Measurements from ENCODE around the gene SLC2A9.

The SLC2A9 gene

GRCh38 chr4:10040049-10040892 is 19.0 kb upstream of the SLC2A9 start:
- H3K9ac ChIP-seq (ENCODE audit: insufficient read length, low read depth) = no peak overlapping the region
- peaks cover 4% of the 10 kb centered on the region for H3K27me3 ChIP-seq (ENCODE audit: insufficient read depth, insufficient read length)
- no peak for DNase-seq (ENCODE audit: low read depth, low spot score)
- TF ChIP-seq YY1 (IDR thresholded peaks at IDR 0.05; ENCODE audit: insufficient read depth, insufficient read length) (no peak), ZNF274 (IDR thresholded peaks at IDR 0.05; ENCODE audit: low read depth, low read length) (no peak), SUZ12 (IDR thresholded peaks at IDR 0.05; ENCODE audit: extremely low read depth, insufficient read depth, insufficient read length) (no peak)
- no peaks in the 10 kb centered on the region for H3K4me1 ChIP-seq (ENCODE audit: insufficient read depth, insufficient read length)
- no peaks in the 10 kb centered on the region for H3K36me3 ChIP-seq (ENCODE audit: insufficient read depth, insufficient read length, low read length)
- H3K4me3 ChIP-seq (ENCODE audit: insufficient read length, low read depth) = no peak overlapping the region
- peaks cover 16% of the 10 kb centered on the region for H3K9me3 ChIP-seq (ENCODE audit: insufficient read depth, low read length)

- Histone ChIP-seq H3K9ac (ENCODE audit: insufficient read length, low read depth) (no peak overlapping the region), H3K27me3 (ENCODE audit: insufficient read depth, insufficient read length) (peaks cover 4% of the 10 kb centered on the region), H3K9me3 (ENCODE audit: insufficient read depth, low read length) (peaks cover 4% of the 10 kb centered on the region; the same call in 1 of the 2 replicates), H3K4me3 (ENCODE audit: insufficient read length, low read depth) (no peak overlapping the region), H3K4me1 (ENCODE audit: insufficient read depth, insufficient read length) (no peaks in the 10 kb centered on the region), H3K36me3 (ENCODE audit: insufficient read depth, insufficient read length, low read length) (no peaks in the 10 kb centered on the region)
- TF ChIP-seq SUZ12 (IDR thresholded peaks at IDR 0.05; ENCODE audit: extremely low read depth, insufficient read depth, insufficient read length) = no peak
- no peak for TF ChIP-seq YY1 (IDR thresholded peaks at IDR 0.05; ENCODE audit: insufficient read depth, insufficient read length)
- no peak for TF ChIP-seq ZNF274 (IDR thresholded peaks at IDR 0.05; ENCODE audit: low read depth, low read length)
- DNase-seq (ENCODE audit: low read depth, low spot score) = no peak
Observed at GRCh38 chr4:10036807-10037342, 15.6 kb upstream of the SLC2A9 start.

GRCh38 chr4:10035130-10035529 is 13.8 kb upstream of the SLC2A9 start:
- TF ChIP-seq ZNF274 (IDR thresholded peaks at IDR 0.05; ENCODE audit: low read depth, low read length) (no peak), YY1 (IDR thresholded peaks at IDR 0.05; ENCODE audit: insufficient read depth, insufficient read length) (no peak), SUZ12 (IDR thresholded peaks at IDR 0.05; ENCODE audit: extremely low read depth, insufficient read depth, insufficient read length) (no peak)
- Histone ChIP-seq H3K36me3 (ENCODE audit: insufficient read depth, insufficient read length, low read length) (no peaks in the 10 kb centered on the region), H3K9me3 (ENCODE audit: insufficient read depth, low read length) (no peaks in the 10 kb centered on the region), H3K9ac (ENCODE audit: insufficient read length, low read depth) (no peak overlapping the region), H3K27me3 (ENCODE audit: insufficient read depth, insufficient read length) (peaks cover 4% of the 10 kb centered on the region), H3K4me3 (ENCODE audit: insufficient read length, low read depth) (no peak overlapping the region), H3K4me1 (ENCODE audit: insufficient read depth, insufficient read length) (no peaks in the 10 kb centered on the region)
- DNase-seq (ENCODE audit: low read depth, low spot score) = no peak

- peaks cover 4% of the 10 kb centered on the region for H3K27me3 ChIP-seq (ENCODE audit: insufficient read depth, insufficient read length)
- no peak for TF ChIP-seq ZNF274 (IDR thresholded peaks at IDR 0.05; ENCODE audit: low read depth, low read length)
- no peak for TF ChIP-seq YY1 (IDR thresholded peaks at IDR 0.05; ENCODE audit: insufficient read depth, insufficient read length)
- no peak for TF ChIP-seq SUZ12 (IDR thresholded peaks at IDR 0.05; ENCODE audit: extremely low read depth, insufficient read depth, insufficient read length)
- H3K9me3 ChIP-seq (ENCODE audit: insufficient read depth, low read length) = no peaks in the 10 kb centered on the region
- no peak for DNase-seq (ENCODE audit: low read depth, low spot score)
- H3K9ac ChIP-seq (ENCODE audit: insufficient read length, low read depth) = no peak overlapping the region
- H3K4me3 ChIP-seq (ENCODE audit: insufficient read length, low read depth) = no peak overlapping the region
- no peaks in the 10 kb centered on the region for H3K4me1 ChIP-seq (ENCODE audit: insufficient read depth, insufficient read length)
- no peaks in the 10 kb centered on the region for H3K36me3 ChIP-seq (ENCODE audit: insufficient read depth, insufficient read length, low read length)
Observed at GRCh38 chr4:10034612-10035104, 13.4 kb upstream of the SLC2A9 start.

DNA sequence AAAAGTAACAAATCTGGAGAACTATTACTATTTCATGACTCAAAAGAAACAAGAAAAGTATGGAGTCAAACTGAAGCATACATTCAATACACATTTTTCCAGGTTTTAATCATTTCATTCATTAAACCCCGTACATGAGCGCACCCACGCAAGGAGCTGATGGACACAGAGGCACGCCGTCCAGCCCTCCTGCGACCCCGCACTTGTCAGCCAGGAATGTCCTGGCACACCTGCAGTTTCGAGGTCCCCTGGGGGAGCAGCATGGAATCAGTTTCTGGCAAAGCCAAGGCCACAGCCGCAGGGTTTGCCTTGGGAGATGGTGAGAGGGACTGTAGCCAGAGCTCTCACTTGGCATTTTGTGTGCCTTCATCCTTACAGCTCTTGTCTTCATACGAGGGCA is 12.8 kb upstream of the SLC2A9 start:
- peaks cover under 1% of the 10 kb centered on the region for H3K27me3 ChIP-seq (ENCODE audit: insufficient read depth, insufficient read length)
- no peaks in the 10 kb centered on the region for H3K4me1 ChIP-seq (ENCODE audit: insufficient read depth, insufficient read length)
- H3K36me3 ChIP-seq (ENCODE audit: insufficient read depth, insufficient read length, low read length) = no peaks in the 10 kb centered on the region
- no peak for TF ChIP-seq ZNF274 (IDR thresholded peaks at IDR 0.05; ENCODE audit: low read depth, low read length)
- TF ChIP-seq YY1 (IDR thresholded peaks at IDR 0.05; ENCODE audit: insufficient read depth, insufficient read length) = no peak
- TF ChIP-seq SUZ12 (IDR thresholded peaks at IDR 0.05; ENCODE audit: extremely low read depth, insufficient read depth, insufficient read length) = no peak
- H3K4me3 ChIP-seq (ENCODE audit: insufficient read length, low read depth) = no peak overlapping the region
- DNase-seq (ENCODE audit: low read depth, low spot score) = no peak
- H3K9ac ChIP-seq (ENCODE audit: insufficient read length, low read depth) = no peak overlapping the region
- no peaks in the 10 kb centered on the region for H3K9me3 ChIP-seq (ENCODE audit: insufficient read depth, low read length)

GRCh38 chr4:10033191-10033881 is 12.0 kb upstream of the SLC2A9 start:
- Histone ChIP-seq H3K27me3 (ENCODE audit: insufficient read depth, insufficient read length) (no peaks in the 10 kb centered on the region), H3K4me1 (ENCODE audit: insufficient read depth, insufficient read length) (peaks cover 4% of the 10 kb centered on the region), H3K36me3 (ENCODE audit: insufficient read depth, insufficient read length, low read length) (no peaks in the 10 kb centered on the region), H3K9ac (ENCODE audit: insufficient read length, low read depth) (no peak overlapping the region), H3K4me3 (ENCODE audit: insufficient read length, low read depth) (no peak overlapping the region), H3K9me3 (ENCODE audit: insufficient read depth, low read length) (no peaks in the 10 kb centered on the region)
- no peak for TF ChIP-seq ZNF274 (IDR thresholded peaks at IDR 0.05; ENCODE audit: low read depth, low read length)
- TF ChIP-seq SUZ12 (IDR thresholded peaks at IDR 0.05; ENCODE audit: extremely low read depth, insufficient read depth, insufficient read length) = no peak
- no peak for TF ChIP-seq YY1 (IDR thresholded peaks at IDR 0.05; ENCODE audit: insufficient read depth, insufficient read length)
- DNase-seq (ENCODE audit: low read depth, low spot score) = no peak

GRCh38 chr4:10032625-10033024 is 11.3 kb upstream of the SLC2A9 start:
- no peaks in the 10 kb centered on the region for H3K36me3 ChIP-seq (ENCODE audit: insufficient read depth, insufficient read length, low read length)
- DNase-seq (ENCODE audit: low read depth, low spot score) = no peak
- H3K9me3 ChIP-seq (ENCODE audit: insufficient read depth, low read length) = no peaks in the 10 kb centered on the region
- no peak overlapping the region for H3K4me3 ChIP-seq (ENCODE audit: insufficient read length, low read depth)
- H3K4me1 ChIP-seq (ENCODE audit: insufficient read depth, insufficient read length) = peaks cover 4% of the 10 kb centered on the region
- no peaks in the 10 kb centered on the region for H3K27me3 ChIP-seq (ENCODE audit: insufficient read depth, insufficient read length)
- no peak overlapping the region for H3K9ac ChIP-seq (ENCODE audit: insufficient read length, low read depth)
- no peak for TF ChIP-seq ZNF274 (IDR thresholded peaks at IDR 0.05; ENCODE audit: low read depth, low read length)
- TF ChIP-seq SUZ12 (IDR thresholded peaks at IDR 0.05; ENCODE audit: extremely low read depth, insufficient read depth, insufficient read length) = no peak
- TF ChIP-seq YY1 (IDR thresholded peaks at IDR 0.05; ENCODE audit: insufficient read depth, insufficient read length) = no peak

Data from NT2/D1 (cell line).